Fibroblast of skin of right biceps (primary cell): ENCODE data around the gene ALDH1A3.

Experiments
- DNase-seq: peaks from one replicate; pipeline ENCODE4 v3.0.0-alpha.2; 2013

The ALDH1A3 gene

GRCh38 chr15:100885116-100885515 lies 5.5 kb downstream of the ALDH1A3 start:
- no peak for DNase-seq

- DNase-seq, result no peak
Measured at GRCh38 chr15:100885811-100886210, 6.2 kb downstream of the ALDH1A3 start.

- DNase-seq, result no peak
Measured at GRCh38 chr15:100887211-100887913, 7.7 kb downstream of the ALDH1A3 start.

- peak; percentile 78 for DNase-seq
Measured at GRCh38 chr15:100889385-100890050, 9.9 kb downstream of the ALDH1A3 start.

GRCh38 chr15:100890051-100890720 lies 10.6 kb downstream of the ALDH1A3 start:
- DNase-seq, result no peak

- DNase-seq, result no peak
Measured at GRCh38 chr15:100890850-100891249, 11.2 kb downstream of the ALDH1A3 start.

- DNase-seq, result no peak
Measured at GRCh38 chr15:100891307-100892012, 11.8 kb downstream of the ALDH1A3 start.

- no peak for DNase-seq
Measured at GRCh38 chr15:100892013-100892355, 12.4 kb downstream of the ALDH1A3 start.

- no peak for DNase-seq
Measured at GRCh38 chr15:100893261-100893963, 13.8 kb downstream of the ALDH1A3 start.

GRCh38 chr15:100893964-100894295 lies 14.3 kb downstream of the ALDH1A3 start:
- no peak for DNase-seq

- DNase-seq, result no peak
Measured at GRCh38 chr15:100895721-100896120, 16.1 kb downstream of the ALDH1A3 start.

GRCh38 chr15:100897221-100898151 lies 17.9 kb downstream of the ALDH1A3 start:
- no peak for DNase-seq

GRCh38 chr15:100898152-100898490 lies 18.5 kb downstream of the ALDH1A3 start:
- no peak for DNase-seq

GRCh38 chr15:100898661-100899462 lies 19.2 kb downstream of the ALDH1A3 start:
- no peak for DNase-seq

GRCh38 chr15:100899601-100900000 lies 20.0 kb downstream of the ALDH1A3 start:
- DNase-seq, result no peak

- no peak for DNase-seq
Measured at GRCh38 chr15:100900136-100900794, 20.6 kb downstream of the ALDH1A3 start.

- DNase-seq, result no peak
Measured at GRCh38 chr15:100900795-100901169, 21.2 kb downstream of the ALDH1A3 start.

GRCh38 chr15:100901296-100901695 lies 21.7 kb downstream of the ALDH1A3 start:
- DNase-seq, result no peak

GRCh38 chr15:100901702-100902435 lies 22.2 kb downstream of the ALDH1A3 start:
- no peak for DNase-seq
